Measurements from ENCODE around the gene CBFB.

DNA sequence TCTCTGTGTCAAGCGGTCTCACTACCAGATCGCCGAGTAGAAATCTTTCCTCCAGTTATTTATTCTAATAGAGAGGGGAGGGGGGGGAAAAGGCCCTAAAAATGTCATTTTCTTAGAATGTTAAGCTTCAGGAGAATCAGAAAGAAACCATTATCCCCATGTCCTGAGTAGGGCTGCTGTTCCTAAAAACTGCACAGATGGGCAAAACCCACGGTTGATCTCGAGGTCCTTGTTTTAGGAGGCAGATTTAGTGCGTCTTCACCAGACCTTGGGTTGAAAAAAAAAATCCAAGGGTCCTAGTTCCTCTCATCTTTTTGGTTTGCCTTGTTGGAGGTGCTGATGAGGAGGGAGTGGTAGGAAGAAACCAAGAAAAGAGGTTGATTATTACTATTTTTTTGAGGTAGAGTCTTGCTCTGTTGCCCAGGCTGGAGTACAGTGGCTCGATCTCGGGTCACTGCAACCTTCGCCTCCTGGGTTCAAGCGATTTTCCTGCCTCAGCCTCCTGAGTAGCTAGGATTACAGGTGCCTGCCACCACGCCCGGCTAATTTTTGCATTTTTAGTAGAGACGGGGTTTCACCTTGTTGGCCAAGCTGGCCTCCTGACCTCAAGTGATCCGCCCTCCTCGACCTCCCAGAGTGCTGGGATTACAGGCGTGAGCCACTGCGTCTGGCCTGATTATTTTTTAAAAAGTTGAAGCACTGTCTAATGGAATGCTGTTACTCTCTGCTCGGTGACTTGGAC is 1.4 kb downstream of the CBFB start:
- TF ChIP-seq, protein P1, sequence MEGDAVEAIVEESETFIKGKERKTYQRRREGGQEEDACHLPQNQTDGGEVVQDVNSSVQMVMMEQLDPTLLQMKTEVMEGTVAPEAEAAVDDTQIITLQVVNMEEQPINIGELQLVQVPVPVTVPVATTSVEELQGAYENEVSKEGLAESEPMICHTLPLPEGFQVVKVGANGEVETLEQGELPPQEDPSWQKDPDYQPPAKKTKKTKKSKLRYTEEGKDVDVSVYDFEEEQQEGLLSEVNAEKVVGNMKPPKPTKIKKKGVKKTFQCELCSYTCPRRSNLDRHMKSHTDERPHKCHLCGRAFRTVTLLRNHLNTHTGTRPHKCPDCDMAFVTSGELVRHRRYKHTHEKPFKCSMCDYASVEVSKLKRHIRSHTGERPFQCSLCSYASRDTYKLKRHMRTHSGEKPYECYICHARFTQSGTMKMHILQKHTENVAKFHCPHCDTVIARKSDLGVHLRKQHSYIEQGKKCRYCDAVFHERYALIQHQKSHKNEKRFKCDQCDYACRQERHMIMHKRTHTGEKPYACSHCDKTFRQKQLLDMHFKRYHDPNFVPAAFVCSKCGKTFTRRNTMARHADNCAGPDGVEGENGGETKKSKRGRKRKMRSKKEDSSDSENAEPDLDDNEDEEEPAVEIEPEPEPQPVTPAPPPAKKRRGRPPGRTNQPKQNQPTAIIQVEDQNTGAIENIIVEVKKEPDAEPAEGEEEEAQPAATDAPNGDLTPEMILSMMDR (IDR thresholded peaks at IDR 0.05), result no peak
- no peak for TF ChIP-seq POLR2AphosphoS5 (IDR thresholded peaks at IDR 0.05)
